ENCODE measurements around the gene NPDC1.

DNA sequence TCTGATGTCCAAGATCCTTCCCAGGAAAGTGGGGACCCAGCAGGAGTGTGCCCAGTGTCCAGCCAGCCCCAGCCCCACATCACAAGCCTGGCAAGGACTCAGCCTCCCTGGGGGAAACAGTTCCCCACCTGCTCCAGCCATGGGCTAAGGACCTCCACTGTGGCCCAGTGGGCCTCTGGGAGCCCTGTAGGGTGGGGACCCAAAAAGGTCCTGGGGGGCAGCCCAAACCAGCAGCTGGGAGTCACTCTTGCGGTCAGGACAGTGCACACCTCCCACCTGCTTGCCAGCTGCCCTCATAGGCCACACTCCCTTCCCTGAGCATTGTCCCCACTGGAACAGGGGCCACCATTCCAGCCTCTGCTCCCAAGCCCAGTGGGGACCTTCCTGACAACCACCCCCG, 19.6 kb downstream of the NPDC1 start:
- TF ChIP-seq POLR2A (IDR thresholded peaks at IDR 0.05; ENCODE audit: low read length), result no peak
- TF ChIP-seq GATA1 (IDR thresholded peaks at IDR 0.05; ENCODE audit: low read depth, low read length), result no peak
